HG03139 (cell line): ENCODE data around the gene CCNDBP1.
"Not testable (repeated sequence)": the region's sequence is repeated elsewhere in the genome, so short reads cannot be mapped to it uniquely, and the experiment has no call there.

Experiments
- ATAC-seq: cut with Tn5 transposase; IDR thresholded peaks from one replicate; pipeline ENCODE4 v1.9.1; 2021; ENCODE audit not compliant: unreplicated experiment

The CCNDBP1 gene

DNA sequence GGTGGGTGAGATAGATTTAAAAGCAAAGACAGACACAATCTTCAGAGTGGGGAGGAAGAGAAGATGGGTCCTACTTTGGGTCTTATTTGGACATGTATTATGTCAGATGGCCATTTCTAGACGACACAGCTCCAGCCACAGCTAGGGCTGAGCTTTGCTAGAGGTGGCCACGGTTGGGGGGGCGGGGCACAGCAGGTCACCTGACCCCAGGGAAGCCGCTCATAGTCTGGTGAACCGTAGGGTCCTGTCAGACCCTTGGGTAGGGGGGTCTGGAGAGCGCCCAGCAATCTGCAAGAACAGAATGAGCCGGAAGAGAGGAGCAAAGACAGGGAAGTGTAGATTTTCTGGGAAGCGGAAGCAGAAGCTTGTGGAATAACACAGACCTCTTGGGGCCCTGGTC lies 29.0 kb downstream of the CCNDBP1 start:
- no peak for ATAC-seq

DNA sequence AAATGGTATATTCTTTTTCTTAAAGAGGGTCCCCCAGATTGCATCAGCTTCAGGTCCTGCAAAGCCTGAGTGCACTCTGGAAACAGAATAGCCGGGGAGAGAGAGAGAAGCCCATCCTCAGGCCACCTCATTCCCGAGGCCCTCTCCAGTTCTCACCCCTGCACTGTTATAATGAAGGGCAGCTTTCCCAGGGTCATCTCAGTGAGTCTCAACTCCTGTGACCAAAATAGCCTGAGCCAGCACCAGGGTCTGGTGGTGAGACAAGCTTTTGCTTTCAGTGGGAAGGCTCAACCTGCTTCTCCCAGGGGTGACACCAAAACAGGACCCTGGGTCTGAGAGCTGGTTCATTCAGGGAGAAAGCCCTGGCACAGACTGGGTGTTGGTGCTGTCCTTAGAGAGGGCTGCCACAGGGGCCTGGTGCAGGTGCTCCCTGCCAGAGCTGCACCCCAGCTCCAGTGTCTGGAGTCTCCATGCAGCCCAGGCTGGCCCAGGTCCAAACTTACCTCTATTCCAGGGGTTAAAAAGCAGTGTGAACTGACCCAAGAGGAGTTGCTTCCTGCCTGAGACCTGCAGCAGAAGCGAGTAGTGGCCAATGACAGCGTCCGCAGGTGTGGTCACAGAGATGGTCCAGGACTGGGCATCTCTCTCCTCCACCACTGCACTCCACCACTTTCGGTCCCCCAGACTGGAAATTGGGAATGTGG lies 29.5 kb downstream of the CCNDBP1 start:
- ATAC-seq = no peak

DNA sequence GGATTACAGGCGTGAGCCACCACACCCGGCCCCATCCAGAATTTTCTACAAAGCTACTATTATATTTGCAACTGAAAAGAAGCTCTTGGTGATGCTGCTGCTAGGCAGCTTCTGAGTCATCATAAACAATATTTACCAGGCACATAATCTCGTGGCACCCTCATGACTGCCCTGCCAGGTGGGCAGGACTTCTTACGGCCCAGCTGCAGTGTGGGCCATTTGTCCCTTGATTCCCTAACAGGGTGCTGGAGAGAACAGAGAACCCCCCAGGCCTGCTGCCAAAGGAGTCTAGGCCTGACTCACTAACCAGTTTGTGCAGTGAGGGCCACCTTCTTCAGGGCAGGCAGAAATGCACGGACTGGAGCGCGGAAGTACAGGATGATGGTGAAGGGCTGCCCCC lies 30.8 kb downstream of the CCNDBP1 start:
- no peak for ATAC-seq

DNA sequence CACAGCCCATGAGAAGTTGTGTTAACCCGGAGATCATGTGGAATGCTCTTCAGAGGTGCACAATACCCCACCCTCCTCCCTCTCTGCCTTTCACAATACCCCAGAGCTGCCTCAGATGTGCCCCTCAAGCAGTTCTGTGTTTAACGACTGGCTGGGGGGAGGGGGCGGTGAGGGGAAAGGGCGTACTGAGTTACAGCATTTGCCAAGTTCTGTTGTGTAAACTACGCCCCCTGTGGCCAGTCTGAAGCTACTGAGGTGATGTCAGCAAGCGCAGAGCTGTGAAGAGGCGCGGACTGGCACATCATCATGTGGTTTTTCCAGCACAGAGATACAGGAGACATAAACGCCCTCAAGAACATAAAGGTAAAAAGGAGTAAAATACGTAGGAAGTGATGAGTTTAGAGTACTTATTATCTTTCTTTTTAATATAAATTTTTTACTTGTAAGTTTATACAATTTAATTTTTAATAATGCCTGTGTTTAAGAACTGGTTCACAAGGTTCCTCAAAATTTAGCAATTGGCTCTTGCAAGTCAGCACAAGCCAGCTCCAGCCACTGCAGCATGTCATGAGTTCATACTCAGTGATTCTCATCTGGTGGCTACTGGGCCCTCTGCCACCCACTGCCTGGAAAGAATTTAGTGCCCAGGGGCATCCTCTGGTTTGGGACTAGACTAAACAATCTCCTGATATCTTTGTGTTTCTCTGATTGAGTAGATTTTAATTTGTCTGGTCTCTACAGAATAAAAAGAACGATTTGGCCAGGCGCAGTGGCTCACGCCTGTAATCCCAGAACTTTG lies 33.9 kb downstream of the CCNDBP1 start:
- no peak for ATAC-seq

DNA sequence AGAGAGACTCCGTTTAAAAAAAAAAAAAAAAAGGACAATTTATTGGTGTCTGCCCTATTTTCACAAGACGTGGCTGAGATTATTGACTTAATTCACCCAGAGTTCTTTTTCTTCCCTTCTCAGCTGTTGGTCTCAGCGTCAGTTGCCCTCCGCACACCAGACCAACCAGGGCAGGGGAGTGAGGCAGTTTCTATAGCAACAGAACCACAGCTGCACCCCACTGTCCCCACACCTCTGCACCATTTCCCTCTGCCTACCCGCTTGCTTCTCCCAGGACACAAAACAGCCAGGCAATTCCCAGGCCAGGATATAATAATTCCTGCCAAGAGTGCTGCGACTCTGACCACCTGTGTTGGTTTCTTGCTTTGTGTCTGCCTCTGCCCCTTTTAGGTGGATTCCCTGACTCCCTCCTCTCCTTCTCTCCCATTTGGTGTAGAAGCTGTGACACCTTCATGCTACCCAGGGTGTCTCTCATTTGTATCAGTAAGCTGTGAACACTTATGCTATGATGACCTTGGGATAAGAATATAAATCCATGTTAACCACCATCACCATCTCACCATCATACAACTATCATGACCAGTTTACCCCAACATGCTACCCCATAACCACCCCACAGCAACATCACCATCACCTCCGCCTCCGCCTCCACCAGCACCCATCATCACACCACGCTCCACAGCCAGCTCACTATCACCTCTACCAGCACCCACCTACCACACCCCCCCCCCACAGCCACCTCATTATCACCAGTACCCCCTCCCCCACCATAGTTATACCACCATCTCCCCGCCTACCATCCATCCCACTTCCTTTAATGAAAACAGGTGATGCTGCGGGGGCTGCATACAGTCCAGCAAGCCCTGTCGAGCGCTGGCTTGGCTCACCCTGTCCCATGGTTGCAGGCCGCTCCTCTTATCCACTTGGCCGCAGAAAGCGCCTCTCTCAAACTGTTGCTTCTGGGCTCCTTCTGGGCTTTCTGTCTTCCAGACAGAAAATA lies 35.0 kb downstream of the CCNDBP1 start:
- ATAC-seq = no peak

DNA sequence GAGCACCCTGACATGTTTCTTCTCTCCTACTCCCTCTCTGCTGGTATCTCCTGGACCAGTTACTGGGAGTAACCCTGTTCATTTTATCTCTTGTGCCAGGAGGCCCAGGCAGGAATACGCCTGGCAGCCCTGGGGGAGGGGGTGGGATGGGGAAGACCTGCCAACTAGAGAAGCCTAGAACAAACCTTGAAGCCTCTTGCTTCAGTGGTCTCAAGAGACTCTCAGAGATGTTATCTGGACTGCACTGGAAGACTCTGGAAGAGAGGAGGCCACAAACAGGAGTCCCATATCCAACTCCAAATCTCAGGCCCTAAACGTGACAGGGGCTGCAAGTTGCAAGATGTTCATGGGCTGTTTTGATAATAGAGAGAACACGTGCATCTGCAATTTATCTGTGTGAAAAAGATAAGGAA lies 35.8 kb downstream of the CCNDBP1 start, which contains the start of gene EPB42:
Gene EPB42 (minus strand): TSS at position 28 of the 413 bp plus-strand sequence. CDS start 193 bp downstream, outside the sequence.
- ATAC-seq = no peak

DNA sequence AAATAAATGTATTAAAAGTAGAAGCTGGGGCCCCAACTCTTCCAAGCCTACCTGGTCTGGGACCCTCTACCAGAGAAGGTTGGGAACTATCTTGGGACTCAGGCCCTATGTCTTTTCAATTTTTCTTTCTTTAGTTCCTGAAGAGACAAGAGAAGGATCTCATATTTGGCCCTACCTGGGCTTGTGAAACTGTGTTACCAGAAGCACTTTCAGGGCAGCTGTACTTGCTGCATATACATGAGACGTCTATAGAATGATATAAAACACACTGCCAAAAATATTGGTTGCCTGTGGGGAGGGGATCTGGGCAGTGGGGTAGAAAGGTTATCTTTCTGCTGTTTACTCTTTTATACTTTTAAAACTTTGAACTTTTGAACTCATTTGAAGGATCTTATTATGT lies 36.2 kb downstream of the CCNDBP1 start:
- no peak for ATAC-seq

DNA sequence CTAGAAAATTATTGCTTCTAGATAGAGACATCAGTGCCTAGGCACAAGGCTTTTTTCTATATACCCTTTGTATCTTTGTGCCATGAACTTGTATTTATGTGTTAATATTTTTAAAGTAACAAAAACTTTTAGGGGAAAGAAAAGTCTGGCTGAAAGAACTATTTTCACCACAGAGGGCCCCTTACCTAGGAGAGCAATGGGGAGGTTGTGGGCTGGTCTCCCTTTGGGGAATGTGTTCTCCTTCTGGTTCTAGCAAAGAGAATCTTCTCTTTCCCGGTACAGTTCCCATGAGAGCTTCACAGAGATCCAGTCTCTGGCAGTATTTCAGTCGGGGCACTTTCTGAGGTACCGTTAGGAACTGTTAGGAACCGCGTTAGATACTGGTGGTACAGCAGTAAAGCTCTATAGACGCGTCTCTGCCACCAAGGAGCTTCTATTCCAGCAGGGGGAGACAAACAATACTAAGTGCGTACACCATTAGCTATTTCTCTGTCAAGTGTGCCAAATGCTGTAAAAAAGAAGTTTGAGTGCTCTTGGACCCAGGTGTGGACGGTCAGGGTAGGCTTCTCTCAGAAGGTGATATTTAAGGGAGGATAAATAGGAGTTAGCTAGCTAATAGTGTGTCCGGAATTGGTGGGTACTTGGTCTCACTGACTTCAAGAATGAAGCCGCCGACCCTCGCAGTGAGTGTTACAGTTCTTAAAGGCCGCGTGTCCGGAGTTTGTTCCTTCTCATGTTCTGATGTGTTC lies 40.2 kb downstream of the CCNDBP1 start:
- ATAC-seq = no peak

DNA sequence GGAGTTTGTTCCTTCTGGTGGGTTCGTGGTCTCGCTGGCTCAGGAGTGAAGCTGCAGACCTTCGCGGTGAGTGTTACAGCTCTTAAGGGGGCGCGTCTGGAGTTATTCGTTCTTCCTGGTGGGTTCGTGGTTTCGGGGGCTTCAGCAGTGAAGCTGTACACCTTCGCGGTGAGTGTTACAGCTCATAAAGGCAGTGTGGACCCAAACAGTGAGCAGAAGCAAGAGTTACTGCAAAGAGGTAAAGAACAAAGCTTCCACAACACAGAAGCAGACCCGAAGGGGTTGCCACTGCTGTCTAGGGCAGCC lies 40.7 kb downstream of the CCNDBP1 start:
- not testable (repeated sequence) for ATAC-seq

DNA sequence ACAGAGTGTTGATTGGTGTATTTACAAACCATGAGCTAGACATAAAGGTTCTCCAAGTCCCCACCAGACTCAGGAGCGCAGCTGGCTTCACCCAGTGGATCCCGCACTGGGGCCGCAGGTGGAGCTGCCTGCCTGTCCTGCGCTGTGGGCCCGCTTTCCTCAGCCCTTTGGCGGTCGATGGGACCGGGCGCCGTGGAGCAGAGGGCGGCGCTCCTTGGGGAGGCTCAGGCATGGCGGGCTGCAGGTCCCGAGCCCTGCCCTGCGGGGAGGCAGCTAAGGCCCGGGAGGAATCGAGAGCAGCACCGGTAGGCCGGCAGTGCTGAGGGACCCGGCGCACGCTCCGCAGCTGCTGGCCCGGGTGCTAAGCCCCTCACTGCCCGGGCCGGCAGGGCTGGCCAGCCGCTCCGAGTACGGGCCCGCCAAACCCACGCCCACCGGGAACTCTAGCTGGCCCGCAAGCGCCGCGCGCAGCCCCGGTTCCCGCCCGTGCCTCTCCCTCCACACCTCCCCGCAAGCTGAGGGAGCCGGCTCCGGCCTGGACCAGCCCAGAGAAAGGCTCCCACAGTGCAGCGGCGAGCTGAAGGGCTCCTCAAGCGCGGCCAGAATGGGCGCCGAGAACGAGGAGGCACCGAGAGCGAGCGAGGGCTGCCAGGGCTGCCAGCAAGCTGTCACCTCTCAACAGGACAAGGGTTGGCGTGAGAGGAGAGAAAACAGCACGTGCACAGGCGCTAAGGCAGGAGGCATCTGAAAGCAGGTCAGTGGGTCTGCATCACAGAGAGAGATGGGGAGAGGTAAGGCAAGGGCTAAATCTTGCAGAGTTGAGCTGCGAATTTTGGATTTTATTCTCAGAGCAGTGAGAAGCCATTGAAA lies 41.5 kb downstream of the CCNDBP1 start:
- ATAC-seq = no peak

DNA sequence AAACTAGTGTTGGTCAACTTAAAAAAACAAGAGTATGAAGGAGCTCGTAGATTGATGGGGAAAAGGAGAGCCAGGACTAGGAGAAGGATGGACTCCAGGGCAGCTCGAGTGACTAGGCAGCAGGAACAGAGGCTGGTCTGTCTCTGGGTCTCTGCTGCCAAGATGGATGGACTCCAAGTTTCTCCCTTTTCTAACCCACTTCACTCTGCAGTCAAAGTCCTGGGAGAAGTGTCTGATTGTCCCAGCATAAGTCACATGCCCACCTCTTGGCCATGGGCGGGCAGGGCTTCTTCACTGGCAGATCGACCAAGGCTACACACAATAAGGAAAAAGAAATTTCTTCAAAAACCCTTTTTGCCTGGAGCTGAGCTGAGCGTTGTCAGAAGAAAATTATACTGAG lies 44.8 kb downstream of the CCNDBP1 start:
- no peak for ATAC-seq

DNA sequence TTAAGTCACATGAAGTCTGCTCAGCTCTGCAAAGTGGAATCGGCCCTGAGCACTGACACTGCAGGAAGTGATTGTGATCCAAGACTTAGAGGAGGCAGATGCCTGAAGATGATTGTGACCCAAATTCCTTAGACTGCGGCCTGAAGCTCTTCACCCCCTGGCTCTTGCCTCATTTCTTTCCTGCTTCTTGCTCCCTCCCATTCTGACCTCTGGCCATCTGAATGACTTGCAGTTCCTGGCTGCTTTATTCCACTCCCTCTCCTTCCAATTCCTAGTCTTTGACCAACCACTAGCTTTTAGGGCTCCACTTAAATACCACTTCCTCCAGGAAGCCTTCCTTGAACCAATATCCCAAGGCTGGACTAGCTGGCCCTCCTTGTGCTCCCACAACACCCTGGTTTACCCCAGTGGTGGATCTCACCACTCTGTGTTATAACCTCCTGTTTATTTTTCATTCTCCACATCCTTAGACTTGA lies 45.5 kb downstream of the CCNDBP1 start:
- ATAC-seq = no peak

DNA sequence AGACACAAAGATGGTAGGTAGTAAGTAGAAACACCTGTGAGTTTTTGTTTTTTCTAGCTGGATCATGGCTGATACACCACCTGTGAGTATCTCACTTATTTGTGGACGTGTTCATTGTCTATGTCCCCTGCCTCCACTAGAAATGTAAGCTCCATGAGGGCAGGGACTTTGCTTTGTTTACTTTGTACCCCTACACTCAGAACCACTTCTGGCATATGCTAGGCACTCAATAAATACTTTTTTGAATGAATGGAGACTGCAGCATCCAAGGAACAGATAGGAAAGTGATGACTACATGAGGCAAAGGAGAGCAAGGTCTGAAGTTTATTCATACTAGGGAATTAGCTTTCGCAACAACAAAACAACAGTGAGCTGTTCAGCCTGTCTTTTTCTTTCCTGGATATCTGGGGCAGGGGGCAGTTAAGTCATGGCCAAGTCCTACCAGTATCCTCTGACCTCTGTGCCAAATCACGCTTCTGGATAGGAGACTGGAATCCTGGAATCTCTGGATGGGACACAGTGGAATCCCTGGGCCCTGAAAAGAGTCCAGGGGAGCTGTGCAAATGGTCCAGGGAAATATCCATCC lies 47.2 kb downstream of the CCNDBP1 start:
- ATAC-seq = no peak

DNA sequence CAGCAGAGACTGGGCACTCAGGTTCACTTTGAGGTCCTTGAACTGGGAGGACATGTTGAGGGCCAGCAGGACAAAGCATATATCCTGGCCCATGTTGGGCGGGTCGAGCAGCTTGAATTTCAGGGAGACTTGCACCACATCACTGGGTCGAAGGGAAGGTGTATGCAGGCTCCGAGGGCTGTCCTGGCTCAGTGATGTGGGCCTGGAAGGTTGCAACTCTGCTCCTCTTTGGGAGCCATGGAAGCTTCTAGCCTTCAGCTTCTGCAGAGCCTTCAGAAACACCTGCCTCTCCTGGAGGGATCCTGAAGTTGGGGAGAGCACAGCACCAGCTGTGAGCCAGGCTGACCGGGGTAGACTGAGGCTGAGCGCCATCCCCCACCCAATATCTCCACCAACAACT lies 50.3 kb downstream of the CCNDBP1 start:
- ATAC-seq = no peak

DNA sequence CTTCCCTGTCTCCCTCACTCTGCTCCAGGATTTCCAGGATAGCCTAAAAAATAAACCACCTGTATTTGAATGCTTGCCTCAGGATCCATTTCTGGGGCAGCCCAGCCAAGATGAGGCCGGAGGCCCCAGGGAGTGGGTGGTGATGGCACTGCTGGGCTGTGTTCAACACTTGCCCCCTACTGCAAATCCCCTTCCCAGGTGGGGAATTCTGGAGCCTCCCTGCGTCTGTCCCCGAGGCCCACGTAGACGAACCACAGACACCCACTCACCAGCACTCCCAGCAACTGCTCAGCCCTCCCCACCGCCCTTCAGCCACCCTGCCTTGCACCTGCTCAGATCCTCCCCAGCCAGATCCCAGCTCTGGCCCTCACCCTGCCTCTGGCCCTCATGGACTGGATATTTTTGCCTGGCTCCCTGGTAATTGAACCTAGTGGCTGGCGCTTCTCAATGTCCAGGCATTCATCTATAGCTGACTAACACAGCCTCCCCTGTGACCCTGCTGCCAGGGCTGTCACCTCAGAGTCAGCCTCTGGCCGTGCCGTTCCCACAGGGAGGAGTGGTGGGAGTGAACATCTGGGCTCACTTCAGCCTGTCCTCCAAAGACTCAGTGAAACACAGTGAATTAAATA lies 52.8 kb downstream of the CCNDBP1 start:
- no peak for ATAC-seq

DNA sequence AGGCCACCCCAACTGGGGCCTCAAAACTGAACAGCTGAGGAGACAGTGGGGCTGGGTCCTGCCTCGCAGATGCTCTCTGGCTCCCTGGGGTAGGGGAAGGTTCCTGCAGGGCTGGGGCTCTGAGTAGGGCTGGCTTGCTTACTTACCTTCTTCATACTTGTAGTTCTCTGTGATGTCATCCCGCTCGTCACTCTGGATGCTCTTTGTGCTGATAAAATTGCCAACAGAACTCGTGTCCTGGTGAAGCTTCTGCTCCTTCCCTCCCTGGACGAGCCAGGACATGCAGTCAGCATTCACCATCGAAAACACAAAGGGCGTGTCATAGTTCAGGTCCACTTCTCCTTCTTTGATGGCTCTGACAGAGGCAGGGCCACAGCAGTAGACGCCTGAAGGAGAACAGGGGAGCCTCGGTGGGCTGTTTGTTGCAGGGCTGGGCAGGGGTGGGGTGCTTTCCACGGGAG lies 53.5 kb downstream of the CCNDBP1 start:
- no peak for ATAC-seq

DNA sequence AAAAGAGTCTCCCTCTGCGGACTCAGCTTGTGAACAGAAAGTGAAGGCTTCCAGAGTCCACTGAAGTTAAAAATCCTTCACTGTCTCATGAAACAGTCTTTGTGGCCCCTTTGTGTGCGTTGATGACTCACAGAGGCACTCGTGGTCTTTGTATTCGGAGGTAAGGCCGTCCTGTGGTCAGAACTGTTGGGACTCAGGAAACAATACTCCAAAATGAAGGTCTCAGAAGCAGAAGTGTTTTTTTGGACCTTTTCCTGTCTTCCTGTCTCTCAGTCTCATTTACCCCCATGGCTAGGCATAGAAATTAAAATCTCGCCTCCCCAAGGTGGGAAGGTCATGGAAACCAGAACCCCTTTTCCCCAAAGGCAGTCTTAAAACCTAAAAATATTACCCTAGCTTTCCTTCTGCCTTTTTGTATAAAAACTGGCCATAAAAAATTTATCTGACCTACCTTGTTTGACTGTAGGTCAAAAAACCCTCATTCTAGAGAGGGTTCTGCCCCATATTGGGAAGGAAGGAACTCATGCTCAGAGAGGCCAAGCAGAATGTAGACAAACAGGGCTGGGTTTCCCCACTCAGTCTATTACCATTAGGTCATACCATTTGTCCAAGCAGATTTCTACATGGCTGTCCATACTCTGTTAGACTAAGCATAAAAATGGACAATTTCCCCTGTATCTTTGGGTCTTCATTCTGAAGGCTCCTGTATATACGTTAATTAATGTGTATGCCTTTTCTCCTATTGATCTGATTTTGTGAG lies 54.7 kb downstream of the CCNDBP1 start:
- ATAC-seq = no peak

DNA sequence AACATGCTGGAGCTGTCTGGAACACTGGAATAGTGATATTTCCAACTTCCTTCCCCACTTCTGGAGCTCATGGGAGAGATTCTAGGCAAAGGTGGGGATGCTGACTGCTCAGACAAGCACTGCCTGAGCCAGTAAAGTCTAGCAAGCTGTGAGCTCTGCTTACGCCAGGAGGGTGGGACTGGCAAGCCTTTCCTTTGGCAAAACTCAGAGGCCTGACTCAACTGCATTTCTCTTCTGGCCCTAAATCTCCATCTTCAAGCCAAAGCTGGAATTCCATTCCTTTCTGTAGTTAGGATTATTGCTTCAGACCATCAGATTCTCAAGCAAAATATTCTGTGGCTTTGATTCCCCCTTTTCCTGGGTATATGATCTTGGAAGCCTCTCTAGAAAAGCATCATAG lies 55.9 kb downstream of the CCNDBP1 start:
- ATAC-seq = no peak
